Medulla oblongata (tissue), 1 donor: ENCODE results near the gene MEF2A.

ENCODE experiments used
- DNase-seq: peaks from one replicate; pipeline ENCODE4 v3.0.0-alpha.2; 2015; ENCODE audit errors: extremely low spot score

The MEF2A gene

DNA sequence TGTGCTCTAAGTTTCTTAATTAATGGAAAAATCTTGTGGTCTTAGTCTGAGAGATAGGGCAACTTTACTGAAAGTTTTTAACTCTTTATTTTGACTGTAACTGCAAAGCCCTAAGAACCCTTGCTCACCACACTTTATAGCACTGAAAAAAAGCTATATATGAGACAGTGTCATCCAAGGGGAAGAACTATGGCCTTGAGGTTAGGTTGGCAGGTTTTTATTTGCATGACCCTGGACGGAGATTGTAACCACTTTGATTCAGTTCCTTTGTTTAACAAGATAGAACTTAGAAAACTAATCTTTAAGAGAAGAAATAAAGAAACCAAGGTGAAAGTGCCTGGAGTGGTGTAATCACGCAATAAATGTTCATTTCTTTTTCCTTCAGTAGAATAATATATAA lies 198.0 kb downstream of the MEF2A start:
- DNase-seq = no peak

DNA sequence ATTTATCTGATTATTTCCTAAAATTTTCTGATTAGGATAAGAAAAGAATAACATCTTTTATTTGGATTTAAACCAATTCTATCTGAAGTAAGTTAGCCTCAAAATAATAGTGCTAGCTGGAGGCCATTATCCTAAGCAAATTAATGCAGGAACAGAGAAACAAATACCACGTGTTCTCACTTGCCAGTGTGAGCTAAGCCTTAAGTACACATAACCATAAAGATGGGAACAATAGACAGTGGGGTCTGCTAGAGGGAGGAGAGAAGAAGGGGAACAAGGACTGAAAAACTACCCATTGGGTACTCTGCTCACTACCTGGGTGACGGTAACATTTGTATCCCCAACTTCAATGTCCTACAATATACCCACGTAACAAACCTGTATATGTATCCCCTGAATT lies 198.7 kb downstream of the MEF2A start:
- DNase-seq = no peak
